ENCODE results near the gene PRMT2. TPM values are rescaled to one million over a fixed set of nuclear protein-coding genes. Genes with fewer than 3 reads are reported as not detected.

Gene PRMT2
- total RNA-seq, 1 donor, result 164 TPM

DNA sequence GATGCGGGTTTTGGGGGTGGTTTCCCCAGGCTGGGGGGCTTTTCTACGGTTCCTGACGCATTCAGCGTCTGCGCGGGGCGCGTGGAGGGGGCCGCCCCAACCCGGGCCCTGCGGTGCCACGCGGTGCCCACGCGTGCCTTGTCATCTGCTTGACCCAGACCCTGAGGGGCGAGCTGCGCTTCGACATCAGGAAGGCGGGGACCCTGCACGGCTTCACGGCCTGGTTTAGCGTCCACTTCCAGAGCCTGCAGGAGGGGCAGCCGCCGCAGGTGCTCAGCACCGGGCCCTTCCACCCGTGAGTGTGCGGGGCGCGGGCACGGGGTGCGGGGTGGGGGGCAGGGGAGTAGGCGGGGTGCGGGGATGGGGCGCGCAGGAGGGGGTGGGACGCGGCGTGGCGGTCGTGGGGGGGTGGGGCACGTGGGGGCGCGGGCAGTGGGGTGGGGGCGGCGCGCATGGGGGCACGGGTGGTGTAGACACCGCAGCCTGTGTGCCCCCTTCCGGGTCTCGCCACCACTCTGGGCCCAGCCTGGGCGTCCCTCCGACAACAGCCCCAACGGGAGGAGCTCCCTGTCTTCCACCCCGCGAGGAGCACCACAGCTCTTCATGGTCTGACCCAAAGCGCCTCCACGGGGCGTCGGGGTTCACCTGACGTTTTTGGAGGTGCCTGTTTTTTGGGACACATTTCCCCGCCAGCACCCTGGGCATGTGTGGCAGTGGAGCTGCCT lies 26.3 kb downstream of the PRMT2 start:
- no peak for TF ChIP-seq CTCF (IDR thresholded peaks at IDR 0.05; ENCODE audit: insufficient read depth, low read depth, low read length)
- H3K4me3 ChIP-seq (ENCODE audit: low read depth, low read length), result no peak overlapping the region
- no peak for DNase-seq (ENCODE audit: low read depth)

- no peak for TF ChIP-seq CTCF (IDR thresholded peaks at IDR 0.05; ENCODE audit: insufficient read depth, low read depth, low read length)
- H3K4me3 ChIP-seq (ENCODE audit: low read depth, low read length), result no peak overlapping the region
- no peak for DNase-seq (ENCODE audit: low read depth)
Observed at GRCh38 chr21:46662367-46662654, 26.8 kb downstream of the PRMT2 start.

- no peak for DNase-seq (ENCODE audit: low read depth)
- no peak overlapping the region for H3K4me3 ChIP-seq (ENCODE audit: low read depth, low read length)
Observed at GRCh38 chr21:46662765-46663500, 27.5 kb downstream of the PRMT2 start.

GRCh38 chr21:46663754-46664153 lies 28.3 kb downstream of the PRMT2 start:
- no peak overlapping the region for H3K4me3 ChIP-seq (ENCODE audit: low read depth, low read length)
- no peak for DNase-seq (ENCODE audit: low read depth)
- TF ChIP-seq CTCF (IDR thresholded peaks at IDR 0.05; ENCODE audit: insufficient read depth, low read depth, low read length), result no peak

More at GRCh38 chr21:46662765-46663500, 27.5 kb downstream of the PRMT2 start:
- TF ChIP-seq CTCF (IDR thresholded peaks at IDR 0.05; ENCODE audit: insufficient read depth, low read depth, low read length), result no peak

- H3K4me3 ChIP-seq (ENCODE audit: low read depth, low read length), result no peak overlapping the region
- DNase-seq (ENCODE audit: low read depth), result no peak
- no peak for TF ChIP-seq CTCF (IDR thresholded peaks at IDR 0.05; ENCODE audit: insufficient read depth, low read depth, low read length)
Observed at GRCh38 chr21:46664316-46664995, 29.0 kb downstream of the PRMT2 start.

DNA sequence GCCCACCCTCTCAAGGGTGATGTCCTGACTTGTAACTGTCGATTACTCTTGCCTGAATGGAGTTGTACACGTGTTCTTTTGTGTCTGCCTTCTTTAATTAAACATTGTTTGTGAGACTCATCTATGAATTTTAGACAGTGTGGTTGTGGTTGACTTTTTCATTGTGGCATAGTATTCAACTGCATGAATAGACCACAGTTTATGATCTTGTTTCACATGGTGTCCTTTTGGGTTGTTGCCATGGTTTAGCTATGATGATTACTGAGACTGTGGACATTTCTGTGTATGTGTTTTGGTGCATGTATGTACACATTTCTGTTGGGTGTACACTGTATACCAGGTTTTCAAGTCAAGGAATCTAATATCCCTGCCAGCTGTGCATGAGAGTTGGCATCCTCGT lies 30.1 kb downstream of the PRMT2 start:
- no peak overlapping the region for H3K4me3 ChIP-seq (ENCODE audit: low read depth, low read length)
- no peak for TF ChIP-seq CTCF (IDR thresholded peaks at IDR 0.05; ENCODE audit: insufficient read depth, low read depth, low read length)
- no peak for DNase-seq (ENCODE audit: low read depth)

Measured in fibroblast of villous mesenchyme (primary cell).